Liver (tissue), 3 donors: Measurements from ENCODE around the gene RESF1.
A peak's percentile ranks its signal among the peaks of the same experiment; 100 is the strongest.

Experiments used
- ATF3 ChIP-seq: IDR thresholded peaks from 2 replicates; pipeline ENCODE4 v1.6.1; 2016; ENCODE audit warnings: antibody characterized with exemption
- CTCF ChIP-seq: fragments of 150-350 bp; IDR thresholded peaks from 2 replicates; pipeline ENCODE4 v1.5.1; 2017; ENCODE audit warnings: improper control_type of control experiment, low read depth, low read length; ENCODE audit not compliant: missing input control
- EGR1 ChIP-seq, 2 donors: IDR thresholded peaks; 2 replicates each; pipeline ENCODE4 v1.6.1; 2016 to 2018; ENCODE audit warnings: antibody characterized with exemption in 2 of 2, low read depth in 2 of 2
- GABPA ChIP-seq, 2 donors: IDR thresholded peaks in 1 of 2; conservative IDR thresholded peaks in 1 of 2; 2 replicates each; pipeline ENCODE4 v1.6.1; 2016; ENCODE audit warnings: antibody characterized with exemption in 2 of 2, mild to moderate bottlenecking in 1 of 2, moderate library complexity in 1 of 2
- JUND ChIP-seq, 2 donors: IDR thresholded peaks; 2 replicates each; pipeline ENCODE4 v1.6.1; 2016; ENCODE audit warnings: antibody characterized with exemption in 2 of 2
- MAX ChIP-seq: IDR thresholded peaks from 2 replicates; pipeline ENCODE4 v1.6.1; 2016; ENCODE audit warnings: antibody characterized with exemption
- NR2F2 ChIP-seq: IDR thresholded peaks from 2 replicates; pipeline ENCODE4 v1.6.1; 2016; ENCODE audit warnings: antibody characterized with exemption
- RAD21 ChIP-seq, 2 donors: IDR thresholded peaks; 2 replicates each; pipeline ENCODE4 v1.6.1; 2016; ENCODE audit warnings: antibody characterized with exemption in 2 of 2, mild to moderate bottlenecking in 2 of 2
- REST ChIP-seq: IDR thresholded peaks from 2 replicates; pipeline ENCODE4 v1.6.1; 2016; ENCODE audit warnings: antibody characterized with exemption, mild to moderate bottlenecking
- SP1 ChIP-seq: IDR thresholded peaks from 2 replicates; pipeline ENCODE4 v1.6.1; 2018; ENCODE audit warnings: antibody characterized with exemption, mild to moderate bottlenecking
- TAF1 ChIP-seq: conservative IDR thresholded peaks from 2 replicates; pipeline ENCODE4 v1.6.1; 2016; ENCODE audit warnings: antibody characterized with exemption, mild to moderate bottlenecking
- YY1 ChIP-seq: IDR thresholded peaks from 2 replicates; pipeline ENCODE4 v1.6.1; 2016; ENCODE audit warnings: antibody characterized with exemption, mild to moderate bottlenecking
- ZBTB33 ChIP-seq: IDR thresholded peaks from 2 replicates; pipeline ENCODE4 v1.6.1; 2016; ENCODE audit warnings: antibody characterized with exemption
- donor health status: healthy.
- donor health status: healthy.

GRCh38 chr12:31967539-31967938 lies 8.3 kb downstream of the RESF1 start:
- TF ChIP-seq CTCF (no peak), MAX (peak; percentile 16), RAD21 (IDR thresholded peaks at IDR 0.05) (peak in 1 of 2 donors; percentile 39), JUND (IDR thresholded peaks at IDR 0.05) (peak in 1 of 2 donors; percentile 36), REST (no peak), NR2F2 (no peak), YY1 (no peak), EGR1 (IDR thresholded peaks at IDR 0.05; ENCODE audit: low read depth in 2 of 2) (no peak), TAF1 (no peak), SP1 (no peak), ATF3 (no peak), ZBTB33 (no peak), GABPA (IDR thresholded peaks at IDR 0.05 in 1 of 2, conservative IDR thresholded peaks at IDR 0.05 in 1 of 2) (no peak)
